ENCODE data around the gene ZBTB21. TPM values are rescaled to one million over a fixed set of nuclear protein-coding genes. Genes with fewer than 3 reads are reported as not detected.

ZBTB21 gene
- total and polyA plus RNA-seq, 2 of the 8 experiments (the other 6 are each of a cell fraction or from before 2014, with no cell fraction given): 3.9 to 17.8 TPM

DNA sequence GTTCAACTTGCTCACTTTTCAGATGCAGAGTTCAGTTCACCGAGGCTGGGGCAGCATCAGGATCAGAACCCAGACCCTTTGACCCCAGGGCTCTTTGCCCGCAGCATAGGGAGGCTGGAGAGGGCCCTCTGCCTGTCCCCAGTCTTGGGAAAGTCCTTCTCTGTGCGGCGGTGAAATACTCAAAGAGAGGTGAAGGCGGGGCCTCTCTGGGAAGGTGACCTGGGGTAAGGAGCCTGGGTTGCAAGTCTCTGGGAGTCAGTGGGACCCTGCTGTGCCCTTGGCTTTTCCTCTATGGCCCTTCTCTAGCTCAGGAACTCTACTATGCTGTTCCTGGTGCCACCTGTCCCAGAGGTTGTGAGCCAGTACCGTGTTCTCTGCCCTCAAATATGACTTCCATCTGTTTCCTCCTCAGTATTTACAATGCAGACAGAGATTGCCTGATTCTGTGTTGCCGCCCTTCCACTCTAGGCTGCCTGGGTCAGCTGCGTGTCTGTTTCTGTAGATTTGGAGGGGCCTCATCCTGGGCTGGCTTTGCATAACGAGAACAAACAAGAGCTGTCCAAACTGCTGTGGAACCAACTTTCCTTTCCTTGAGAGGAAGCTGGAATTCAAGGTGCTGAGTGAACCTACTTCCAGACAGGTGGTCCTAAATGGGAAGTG, 18.7 kb upstream of the ZBTB21 start:
- Histone ChIP-seq H2BK15ac (ENCODE audit: low read length) (no peak overlapping the region), H3K23ac (ENCODE audit: insufficient read length) (no peak overlapping the region), H4K5ac (ENCODE audit: insufficient read length, low read depth, low read length) (no peak overlapping the region), H3K4me2 (ENCODE audit: insufficient read depth in 1 of 2, low read depth in 2 of 2, low read length in 2 of 2) (no peak overlapping the region), H3K23me2 (ENCODE audit: low read depth, low read length) (peaks cover 10% of the 10 kb centered on the region; the same call in 1 of the 2 replicates), H3K4me3 (ENCODE audit: extremely low read depth in 1 of 4, insufficient read depth in 2 of 4, low read depth in 3 of 4, low read length in 4 of 4) (no peak overlapping the region), H3K4me1 (replicated peaks in 1 of 4; ENCODE audit: control insufficient read depth in 3 of 4, insufficient read depth in 4 of 4, low read length in 3 of 4) (no peaks in the 10 kb centered on the region; a peak in 1 of 7 replicates), H2AFZ (ENCODE audit: low read length) (no peak overlapping the region), H3K14ac (ENCODE audit: insufficient read length) (no peak overlapping the region), H4K91ac (replicated peaks; ENCODE audit: insufficient read length, low read length) (no peak overlapping the region), H3K9ac (replicated peaks in 1 of 4; ENCODE audit: extremely low read depth in 1 of 4, low read depth in 3 of 4, low read length in 3 of 4) (no peak overlapping the region), H3K27ac (ENCODE audit: low read depth, low read length) (no peak overlapping the region), H2BK20ac (ENCODE audit: low read length) (no peak overlapping the region), H2BK5ac (ENCODE audit: low read depth, low read length) (no peak overlapping the region), H3K79me2 (ENCODE audit: control insufficient read depth in 1 of 2, insufficient read depth in 2 of 2, low read length in 2 of 2) (no peaks in the 10 kb centered on the region), H3K18ac (ENCODE audit: extremely low read depth, low read length) (no peak overlapping the region), H2BK12ac (ENCODE audit: low read depth, low read length) (no peak overlapping the region), H3K4ac (replicated peaks; ENCODE audit: insufficient read length, low read depth, low read length) (no peak overlapping the region), H3K36me3 (ENCODE audit: control insufficient read depth in 2 of 4, insufficient read depth in 4 of 4, low read length in 3 of 4) (no peaks in the 10 kb centered on the region), H3K9me3 (ENCODE audit: insufficient read depth in 2 of 2, low read depth in 1 of 2, low read length in 1 of 2) (no peaks in the 10 kb centered on the region), H3K79me1 (ENCODE audit: low read depth, low read length) (no peaks in the 10 kb centered on the region), H2AK5ac (ENCODE audit: low read depth, low read length) (no peak overlapping the region), H4K20me1 (replicated peaks in 1 of 2; ENCODE audit: control insufficient read depth in 1 of 2, insufficient read depth in 2 of 2, low read length in 2 of 2) (peaks cover 0 to 7% of the 10 kb centered on the region in 2 experiments), H2BK120ac (replicated peaks; ENCODE audit: low read depth, low read length) (no peak overlapping the region), H3K56ac (replicated peaks; ENCODE audit: insufficient read length, low read depth, low read length) (no peak overlapping the region), H4K8ac (ENCODE audit: extremely low read depth, insufficient read depth, low read length) (no peak overlapping the region), H3K27me3 (replicated peaks in 1 of 4; ENCODE audit: control insufficient read depth in 3 of 4, extremely low read depth in 1 of 4, insufficient read depth in 3 of 4, low read length in 3 of 4) (no peaks in the 10 kb centered on the region; a peak in 1 of 7 replicates)
- ChIA-PET CTCF (ENCODE audit: partially characterized antibody) (interaction anchor here (1.4 kb wide), 1 partner anchor 88 kb away, joined by 5 read pairs; no protein-coding TSS in a partner anchor), POLR2A (ENCODE audit: partially characterized antibody) (no interaction called here)
- no peak for FAIRE-seq
- WGBS, 2 experiments (ENCODE audit: extremely low coverage in 1 of 2, insufficient coverage in 1 of 2, insufficient read length in 1 of 2, insufficient replicate concordance in 2 of 2, low coverage in 1 of 2, low lambda C conversion rate in 2 of 2, missing lambda C conversion rate in 1 of 2): 82% methylated on average over 9 of the region's 9 CpGs; no CpG with 5 or more reads in 1 of the 2 experiments
- no peak for DNase-seq (ENCODE audit: low read depth in 1 of 2, low spot score in 2 of 2)
- TF ChIP-seq, protein P1, sequence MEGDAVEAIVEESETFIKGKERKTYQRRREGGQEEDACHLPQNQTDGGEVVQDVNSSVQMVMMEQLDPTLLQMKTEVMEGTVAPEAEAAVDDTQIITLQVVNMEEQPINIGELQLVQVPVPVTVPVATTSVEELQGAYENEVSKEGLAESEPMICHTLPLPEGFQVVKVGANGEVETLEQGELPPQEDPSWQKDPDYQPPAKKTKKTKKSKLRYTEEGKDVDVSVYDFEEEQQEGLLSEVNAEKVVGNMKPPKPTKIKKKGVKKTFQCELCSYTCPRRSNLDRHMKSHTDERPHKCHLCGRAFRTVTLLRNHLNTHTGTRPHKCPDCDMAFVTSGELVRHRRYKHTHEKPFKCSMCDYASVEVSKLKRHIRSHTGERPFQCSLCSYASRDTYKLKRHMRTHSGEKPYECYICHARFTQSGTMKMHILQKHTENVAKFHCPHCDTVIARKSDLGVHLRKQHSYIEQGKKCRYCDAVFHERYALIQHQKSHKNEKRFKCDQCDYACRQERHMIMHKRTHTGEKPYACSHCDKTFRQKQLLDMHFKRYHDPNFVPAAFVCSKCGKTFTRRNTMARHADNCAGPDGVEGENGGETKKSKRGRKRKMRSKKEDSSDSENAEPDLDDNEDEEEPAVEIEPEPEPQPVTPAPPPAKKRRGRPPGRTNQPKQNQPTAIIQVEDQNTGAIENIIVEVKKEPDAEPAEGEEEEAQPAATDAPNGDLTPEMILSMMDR (IDR thresholded peaks at IDR 0.05; ENCODE audit: control extremely low read depth in 1 of 3, insufficient read depth in 1 of 3, low read depth in 1 of 3, low read length in 3 of 3): no peak
- no peak for TF ChIP-seq SP1 (IDR thresholded peaks at IDR 0.05; ENCODE audit: low read depth, low read length)
- TF ChIP-seq RNF2 (IDR thresholded peaks at IDR 0.05; ENCODE audit: borderline replicate concordance, low read depth, low read length, missing control alignments, poor library complexity, severe bottlenecking): no peak
- TF ChIP-seq MAFK (IDR thresholded peaks at IDR 0.05; ENCODE audit: low read depth, low read length): no peak
- no peak for TF ChIP-seq POLR2AphosphoS5 (IDR thresholded peaks at IDR 0.05; ENCODE audit: low read depth, low read length)
- TF ChIP-seq NANOG (IDR thresholded peaks at IDR 0.05; ENCODE audit: insufficient read depth, low read depth, low read length, poor library complexity, severe bottlenecking): no peak
- no peak for TF ChIP-seq TAF1 (IDR thresholded peaks at IDR 0.05; ENCODE audit: low read depth, low read length)
- no peak for TF ChIP-seq BRCA1 (IDR thresholded peaks at IDR 0.05; ENCODE audit: low read depth, low read length)
- TF ChIP-seq EZH2 (IDR thresholded peaks at IDR 0.05; ENCODE audit: low read depth, low read length, severe bottlenecking): no peak
- no peak for TF ChIP-seq YY1 (IDR thresholded peaks at IDR 0.05; ENCODE audit: low read depth, low read length)
- TF ChIP-seq TEAD4 (IDR thresholded peaks at IDR 0.05; ENCODE audit: low read depth, low read length): no peak
